Measurements from ENCODE around the gene FAM83E.

FAM83E gene

DNA sequence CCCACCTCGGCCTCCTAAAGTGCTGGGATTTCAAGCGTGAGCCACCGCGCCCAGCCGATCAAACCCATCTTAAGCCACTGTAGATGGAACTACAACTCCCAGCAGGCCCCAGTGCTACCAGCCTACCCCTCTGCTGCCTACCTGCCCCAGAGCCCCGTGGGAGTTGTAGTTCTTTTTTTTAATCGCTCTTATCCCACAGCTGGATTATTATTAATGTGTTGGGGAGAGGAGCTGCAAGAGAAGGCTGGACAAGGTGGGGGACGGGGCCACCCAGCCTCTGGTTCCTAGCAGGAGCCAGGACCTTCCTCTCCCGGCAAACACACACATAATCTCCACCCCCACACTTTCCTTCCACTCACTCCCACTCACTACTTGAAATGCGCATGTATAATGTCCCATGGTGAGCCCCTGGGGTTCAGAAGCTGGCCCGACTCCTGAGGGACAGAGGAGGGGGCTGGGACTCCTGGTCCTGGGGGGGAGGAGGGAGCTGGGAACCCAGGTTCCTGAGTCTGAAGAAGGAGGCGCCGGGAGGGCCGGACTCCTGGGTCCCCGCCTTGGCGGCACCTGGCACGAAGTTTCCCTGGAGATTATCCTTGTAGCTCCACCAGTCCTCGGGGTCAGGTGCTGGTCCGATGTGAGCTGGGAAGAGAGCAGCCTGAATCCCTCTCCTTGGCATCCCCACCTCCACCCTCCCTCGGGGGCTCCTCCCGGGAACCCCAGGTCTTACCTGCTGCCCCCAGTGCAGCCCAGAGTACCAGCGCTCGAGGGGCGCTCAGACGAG is 30.2 kb upstream of the FAM83E start:
- TF ChIP-seq L3MBTL2 (conservative IDR thresholded peaks at IDR 0.05) (peak; percentile 84), ARNT (IDR thresholded peaks at IDR 0.05) (no peak)
- DNase-seq (ENCODE audit: extremely low spot score) = peak; percentile 62
- POLR2A ChIA-PET = interaction anchor here (0.8 to 3.0 kb wide), 18 partner anchors 8 to 227 kb away, joined by 3 to 9 read pairs (median 4); partner anchors contain the start of genes DBP, PPP1R15A, RPL18 and SPHK2
- CTCF ChIA-PET = interaction anchor here (0.6 to 1.2 kb wide), 10 partner anchors 30 to 231 kb away, joined by 3 to 5 read pairs (median 4); no protein-coding TSS in a partner anchor

DNA sequence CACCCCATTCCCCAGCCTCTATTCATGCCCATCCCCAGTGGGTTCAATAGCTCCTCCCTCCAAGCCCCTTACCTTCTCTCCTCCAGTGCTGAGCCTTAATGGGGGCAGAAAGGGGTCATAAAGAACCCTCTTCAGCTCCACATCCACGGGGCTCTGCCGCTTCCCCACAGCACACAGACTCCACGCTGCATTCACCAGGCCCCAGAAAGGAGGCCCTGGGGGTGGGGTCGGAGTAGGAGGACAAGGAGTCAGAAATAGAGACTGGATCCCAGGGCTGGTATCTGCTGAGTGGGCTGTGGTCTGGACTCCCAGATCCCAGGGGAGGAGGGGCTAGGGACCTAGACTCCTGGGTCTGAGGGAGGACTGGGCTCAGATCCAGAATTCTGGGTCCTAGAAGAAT is 29.5 kb upstream of the FAM83E start:
- DNase-seq (ENCODE audit: extremely low spot score) = no peak
- POLR2A ChIA-PET = interaction anchor here (2.3 to 3.0 kb wide), 3 partner anchors 10 to 228 kb away, joined by 5 to 9 read pairs (median 6); partner anchors contain the start of gene PPP1R15A
- CTCF ChIA-PET = interaction anchor here (0.6 kb wide), 1 partner anchor 31 kb away, joined by 3 read pairs; no protein-coding TSS in a partner anchor
- TF ChIP-seq ARNT (IDR thresholded peaks at IDR 0.05) (no peak), SP1 (IDR thresholded peaks at IDR 0.05) (no peak), SUZ12 (IDR thresholded peaks at IDR 0.05) (no peak), HDGF (IDR thresholded peaks at IDR 0.05; ENCODE audit: borderline replicate concordance) (no peak)

- DNase-seq (ENCODE audit: extremely low spot score) = no peak
- CTCF ChIA-PET = interaction anchor here (0.6 kb wide), 1 partner anchor 310 kb away, joined by 3 read pairs; no protein-coding TSS in a partner anchor
- TF ChIP-seq SUZ12 (IDR thresholded peaks at IDR 0.05) (no peak), HDGF (IDR thresholded peaks at IDR 0.05; ENCODE audit: borderline replicate concordance) (no peak), L3MBTL2 (conservative IDR thresholded peaks at IDR 0.05) (no peak), NFRKB (IDR thresholded peaks at IDR 0.05) (no peak)
- POLR2A ChIA-PET = no interaction called here
Measured at GRCh38 chr19:48642862-48643261, 28.0 kb upstream of the FAM83E start.

DNA sequence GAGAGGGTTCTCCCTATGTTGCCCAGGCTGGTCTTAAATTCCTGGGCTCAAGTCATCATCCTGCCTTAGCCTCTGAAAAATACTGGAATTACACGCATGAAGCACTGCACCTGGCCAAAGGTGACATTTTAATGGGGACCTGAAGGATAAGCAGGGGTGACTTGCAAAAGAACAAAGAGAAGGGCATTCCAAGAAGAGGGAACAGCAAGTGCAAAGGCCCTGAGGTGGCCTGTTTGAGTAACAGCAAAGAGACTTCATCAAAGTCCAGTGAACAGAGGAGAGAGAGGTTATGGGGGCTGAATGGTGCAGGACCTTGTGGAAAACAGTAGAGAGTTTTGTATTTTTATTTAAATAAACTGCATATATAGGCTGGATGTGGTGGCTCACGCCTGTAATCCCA is 27.0 kb upstream of the FAM83E start:
- TF ChIP-seq FOXA1 (IDR thresholded peaks at IDR 0.05) (no peak), FOXM1 (IDR thresholded peaks at IDR 0.05; ENCODE audit: borderline replicate concordance) (no peak), HDGF (IDR thresholded peaks at IDR 0.05; ENCODE audit: borderline replicate concordance) (no peak), CTBP1 (IDR thresholded peaks at IDR 0.05; ENCODE audit: borderline replicate concordance) (no peak), SP1 (IDR thresholded peaks at IDR 0.05) (no peak), ARNT (IDR thresholded peaks at IDR 0.05) (no peak), BHLHE40 (IDR thresholded peaks at IDR 0.05; ENCODE audit: borderline replicate concordance) (no peak), LEF1 (IDR thresholded peaks at IDR 0.05; ENCODE audit: borderline replicate concordance) (no peak), ELF4 (IDR thresholded peaks at IDR 0.05) (no peak), FOXK2 (IDR thresholded peaks at IDR 0.05) (no peak)
- ChIA-PET POLR2A (no interaction called here), CTCF (no interaction called here)
- DNase-seq (ENCODE audit: extremely low spot score) = no peak

GRCh38 chr19:48639483-48640375 is 24.9 kb upstream of the FAM83E start:
- ChIA-PET POLR2A (no interaction called here), CTCF (interaction anchor here (0.6 kb wide), 1 partner anchor 339 kb away, joined by 3 read pairs; no protein-coding TSS in a partner anchor)
- TF ChIP-seq FOXA1 (IDR thresholded peaks at IDR 0.05) = no peak
- TF ChIP-seq ELF4 (IDR thresholded peaks at IDR 0.05) = no peak
- TF ChIP-seq CTBP1 (IDR thresholded peaks at IDR 0.05; ENCODE audit: borderline replicate concordance) = no peak
- no peak for TF ChIP-seq HDGF (IDR thresholded peaks at IDR 0.05; ENCODE audit: borderline replicate concordance)
- no peak for TF ChIP-seq SP1 (IDR thresholded peaks at IDR 0.05)
- no peak for TF ChIP-seq SUZ12 (IDR thresholded peaks at IDR 0.05)
- no peak for TF ChIP-seq BHLHE40 (IDR thresholded peaks at IDR 0.05; ENCODE audit: borderline replicate concordance)
- no peak for TF ChIP-seq TARDBP (IDR thresholded peaks at IDR 0.05)
- no peak for TF ChIP-seq FOXM1 (IDR thresholded peaks at IDR 0.05; ENCODE audit: borderline replicate concordance)
- TF ChIP-seq, protein P1, sequence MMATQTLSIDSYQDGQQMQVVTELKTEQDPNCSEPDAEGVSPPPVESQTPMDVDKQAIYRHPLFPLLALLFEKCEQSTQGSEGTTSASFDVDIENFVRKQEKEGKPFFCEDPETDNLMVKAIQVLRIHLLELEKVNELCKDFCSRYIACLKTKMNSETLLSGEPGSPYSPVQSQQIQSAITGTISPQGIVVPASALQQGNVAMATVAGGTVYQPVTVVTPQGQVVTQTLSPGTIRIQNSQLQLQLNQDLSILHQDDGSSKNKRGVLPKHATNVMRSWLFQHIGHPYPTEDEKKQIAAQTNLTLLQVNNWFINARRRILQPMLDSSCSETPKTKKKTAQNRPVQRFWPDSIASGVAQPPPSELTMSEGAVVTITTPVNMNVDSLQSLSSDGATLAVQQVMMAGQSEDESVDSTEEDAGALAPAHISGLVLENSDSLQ (IDR thresholded peaks at IDR 0.05) = no peak
- TF ChIP-seq ARNT (IDR thresholded peaks at IDR 0.05) = no peak
- TF ChIP-seq LEF1 (IDR thresholded peaks at IDR 0.05; ENCODE audit: borderline replicate concordance) = no peak
- TF ChIP-seq NFRKB (IDR thresholded peaks at IDR 0.05) = no peak
- TF ChIP-seq L3MBTL2 (conservative IDR thresholded peaks at IDR 0.05) = no peak
- TF ChIP-seq FOXK2 (IDR thresholded peaks at IDR 0.05) = no peak
- TF ChIP-seq ZNF384 (IDR thresholded peaks at IDR 0.05) = no peak
- DNase-seq (ENCODE audit: extremely low spot score) = no peak

DNA sequence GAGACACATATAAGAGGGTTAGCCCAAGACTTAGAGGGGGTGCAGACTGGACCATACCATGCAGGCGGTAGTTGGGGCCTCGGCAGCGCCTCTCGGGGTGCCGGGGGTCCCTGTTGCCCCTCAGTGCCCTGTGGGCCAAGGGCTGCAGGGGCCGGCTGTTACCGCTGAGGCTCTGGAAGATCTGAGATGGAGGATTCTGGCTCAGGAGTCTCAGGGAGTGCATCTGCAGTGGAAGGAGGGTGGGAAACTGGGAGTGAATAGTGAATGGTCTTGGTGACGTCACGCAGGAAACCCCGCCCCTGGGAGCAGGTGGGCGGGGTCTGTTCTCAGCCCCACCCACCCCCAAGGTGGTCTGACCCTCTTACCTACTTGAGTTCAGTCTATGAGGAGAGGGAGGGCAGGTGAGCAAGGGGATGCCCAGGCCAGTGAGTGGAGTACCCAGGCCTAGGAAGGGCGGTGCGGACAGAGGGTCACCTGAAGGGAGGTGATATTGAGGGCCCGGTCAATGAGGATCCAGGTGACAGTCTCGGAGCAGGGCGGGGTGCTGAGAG is 24.0 kb upstream of the FAM83E start:
- TF ChIP-seq BHLHE40 (IDR thresholded peaks at IDR 0.05; ENCODE audit: borderline replicate concordance) (no peak), ZNF384 (IDR thresholded peaks at IDR 0.05) (no peak), FOXK2 (IDR thresholded peaks at IDR 0.05) (no peak), ELF4 (IDR thresholded peaks at IDR 0.05) (no peak), NFRKB (IDR thresholded peaks at IDR 0.05) (no peak), FOXM1 (IDR thresholded peaks at IDR 0.05; ENCODE audit: borderline replicate concordance) (no peak), HDGF (IDR thresholded peaks at IDR 0.05; ENCODE audit: borderline replicate concordance) (no peak), CTBP1 (IDR thresholded peaks at IDR 0.05; ENCODE audit: borderline replicate concordance) (no peak), TARDBP (IDR thresholded peaks at IDR 0.05) (no peak), SP1 (IDR thresholded peaks at IDR 0.05) (no peak), SUZ12 (IDR thresholded peaks at IDR 0.05) (no peak), ARNT (IDR thresholded peaks at IDR 0.05) (no peak), FOXA1 (IDR thresholded peaks at IDR 0.05) (no peak), L3MBTL2 (conservative IDR thresholded peaks at IDR 0.05) (no peak)
- TF ChIP-seq, protein P1 (IDR thresholded peaks at IDR 0.05) = no peak
- POLR2A ChIA-PET = no interaction called here

More for the DNA sequence above, 24.0 kb upstream of the FAM83E start:
- DNase-seq (ENCODE audit: extremely low spot score) = no peak
- CTCF ChIA-PET = no interaction called here
